HL-60 (cell line): ENCODE results near the gene FRMPD4.

Source experiments
- DNase-seq, 2 experiments: peaks; one replicate each; pipeline ENCODE4 v3.0.0-alpha.2; 2010 to 2020; ENCODE audit warnings: low read depth in 1 of 2, low spot score in 1 of 2
- H3K27ac ChIP-seq: fragments of 250-450 bp; sonication (Bioruptor Pico); replicated peaks from 2 replicates; pipeline ENCODE4 v1.5.1; 2020; ENCODE audit warnings: mild to moderate bottlenecking, moderate library complexity
- H3K27me3 ChIP-seq: fragments of 250-450 bp; sonication (Bioruptor Pico); 2 replicates; pipeline ENCODE4 v1.5.1; 2021; ENCODE audit warnings: mild to moderate bottlenecking, moderate library complexity; ENCODE audit not compliant: insufficient read depth, poor library complexity, severe bottlenecking
- H3K4me3 ChIP-seq: replicated peaks from 2 replicates; pipeline ENCODE4 v1.5.1; 2011; ENCODE audit warnings: mild to moderate bottlenecking, control low read depth, low read length; ENCODE audit not compliant: insufficient read depth
- GABPA ChIP-seq: IDR thresholded peaks from 2 replicates; pipeline ENCODE4 v1.6.1; 2012; ENCODE audit warnings: low read depth
- POLR2AphosphoS5 ChIP-seq: IDR thresholded peaks from 2 replicates; pipeline ENCODE4 v1.6.1; 2012; ENCODE audit warnings: low read depth
- SPI1 ChIP-seq: IDR thresholded peaks from 2 replicates; pipeline ENCODE4 v1.6.1; 2012; ENCODE audit warnings: low read depth, mild to moderate bottlenecking, borderline replicate concordance
- TF ChIP-seq, protein P1 (sequence below): IDR thresholded peaks from 2 replicates; pipeline ENCODE4 v1.6.1; 2012; ENCODE audit warnings: low read depth; ENCODE audit not compliant: insufficient replicate concordance
- TF ChIP-seq, protein P2 (sequence below): IDR thresholded peaks from one replicate; pipeline ENCODE4 v1.5.1; 2011; ENCODE audit warnings: low read length, control low read depth, inconsistent platforms; ENCODE audit not compliant: insufficient read depth

FRMPD4 gene

DNA sequence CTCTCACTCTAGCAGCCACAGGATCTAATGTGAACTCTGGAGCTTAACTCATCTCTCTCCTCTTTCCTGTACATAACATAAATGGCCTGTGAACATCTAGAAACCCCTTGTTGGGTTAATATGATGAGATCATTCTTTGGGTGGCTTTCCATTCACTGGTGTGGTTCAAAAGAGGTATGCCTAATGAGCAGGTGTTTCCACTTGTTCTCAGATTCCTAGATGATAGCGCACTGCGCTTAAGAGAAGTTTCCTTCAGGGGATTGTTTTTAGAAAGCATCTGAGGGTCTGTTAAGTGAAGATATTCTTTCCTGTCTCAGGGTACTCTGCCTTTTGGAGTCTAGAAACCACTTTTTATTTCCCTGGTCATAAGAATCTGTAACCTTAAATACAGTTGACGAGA is 32.5 kb downstream of the FRMPD4 start:
- Histone ChIP-seq H3K4me3 (no peak overlapping the region), H3K27me3 (no peaks in the 10 kb centered on the region), H3K27ac (no peak overlapping the region)
- no peak for TF ChIP-seq SPI1
- no peak for TF ChIP-seq GABPA
- TF ChIP-seq, protein P1, sequence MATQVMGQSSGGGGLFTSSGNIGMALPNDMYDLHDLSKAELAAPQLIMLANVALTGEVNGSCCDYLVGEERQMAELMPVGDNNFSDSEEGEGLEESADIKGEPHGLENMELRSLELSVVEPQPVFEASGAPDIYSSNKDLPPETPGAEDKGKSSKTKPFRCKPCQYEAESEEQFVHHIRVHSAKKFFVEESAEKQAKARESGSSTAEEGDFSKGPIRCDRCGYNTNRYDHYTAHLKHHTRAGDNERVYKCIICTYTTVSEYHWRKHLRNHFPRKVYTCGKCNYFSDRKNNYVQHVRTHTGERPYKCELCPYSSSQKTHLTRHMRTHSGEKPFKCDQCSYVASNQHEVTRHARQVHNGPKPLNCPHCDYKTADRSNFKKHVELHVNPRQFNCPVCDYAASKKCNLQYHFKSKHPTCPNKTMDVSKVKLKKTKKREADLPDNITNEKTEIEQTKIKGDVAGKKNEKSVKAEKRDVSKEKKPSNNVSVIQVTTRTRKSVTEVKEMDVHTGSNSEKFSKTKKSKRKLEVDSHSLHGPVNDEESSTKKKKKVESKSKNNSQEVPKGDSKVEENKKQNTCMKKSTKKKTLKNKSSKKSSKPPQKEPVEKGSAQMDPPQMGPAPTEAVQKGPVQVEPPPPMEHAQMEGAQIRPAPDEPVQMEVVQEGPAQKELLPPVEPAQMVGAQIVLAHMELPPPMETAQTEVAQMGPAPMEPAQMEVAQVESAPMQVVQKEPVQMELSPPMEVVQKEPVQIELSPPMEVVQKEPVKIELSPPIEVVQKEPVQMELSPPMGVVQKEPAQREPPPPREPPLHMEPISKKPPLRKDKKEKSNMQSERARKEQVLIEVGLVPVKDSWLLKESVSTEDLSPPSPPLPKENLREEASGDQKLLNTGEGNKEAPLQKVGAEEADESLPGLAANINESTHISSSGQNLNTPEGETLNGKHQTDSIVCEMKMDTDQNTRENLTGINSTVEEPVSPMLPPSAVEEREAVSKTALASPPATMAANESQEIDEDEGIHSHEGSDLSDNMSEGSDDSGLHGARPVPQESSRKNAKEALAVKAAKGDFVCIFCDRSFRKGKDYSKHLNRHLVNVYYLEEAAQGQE: no peak
- TF ChIP-seq, protein P2, sequence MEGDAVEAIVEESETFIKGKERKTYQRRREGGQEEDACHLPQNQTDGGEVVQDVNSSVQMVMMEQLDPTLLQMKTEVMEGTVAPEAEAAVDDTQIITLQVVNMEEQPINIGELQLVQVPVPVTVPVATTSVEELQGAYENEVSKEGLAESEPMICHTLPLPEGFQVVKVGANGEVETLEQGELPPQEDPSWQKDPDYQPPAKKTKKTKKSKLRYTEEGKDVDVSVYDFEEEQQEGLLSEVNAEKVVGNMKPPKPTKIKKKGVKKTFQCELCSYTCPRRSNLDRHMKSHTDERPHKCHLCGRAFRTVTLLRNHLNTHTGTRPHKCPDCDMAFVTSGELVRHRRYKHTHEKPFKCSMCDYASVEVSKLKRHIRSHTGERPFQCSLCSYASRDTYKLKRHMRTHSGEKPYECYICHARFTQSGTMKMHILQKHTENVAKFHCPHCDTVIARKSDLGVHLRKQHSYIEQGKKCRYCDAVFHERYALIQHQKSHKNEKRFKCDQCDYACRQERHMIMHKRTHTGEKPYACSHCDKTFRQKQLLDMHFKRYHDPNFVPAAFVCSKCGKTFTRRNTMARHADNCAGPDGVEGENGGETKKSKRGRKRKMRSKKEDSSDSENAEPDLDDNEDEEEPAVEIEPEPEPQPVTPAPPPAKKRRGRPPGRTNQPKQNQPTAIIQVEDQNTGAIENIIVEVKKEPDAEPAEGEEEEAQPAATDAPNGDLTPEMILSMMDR: no peak
- TF ChIP-seq POLR2AphosphoS5: no peak
- DNase-seq: no peak

DNA sequence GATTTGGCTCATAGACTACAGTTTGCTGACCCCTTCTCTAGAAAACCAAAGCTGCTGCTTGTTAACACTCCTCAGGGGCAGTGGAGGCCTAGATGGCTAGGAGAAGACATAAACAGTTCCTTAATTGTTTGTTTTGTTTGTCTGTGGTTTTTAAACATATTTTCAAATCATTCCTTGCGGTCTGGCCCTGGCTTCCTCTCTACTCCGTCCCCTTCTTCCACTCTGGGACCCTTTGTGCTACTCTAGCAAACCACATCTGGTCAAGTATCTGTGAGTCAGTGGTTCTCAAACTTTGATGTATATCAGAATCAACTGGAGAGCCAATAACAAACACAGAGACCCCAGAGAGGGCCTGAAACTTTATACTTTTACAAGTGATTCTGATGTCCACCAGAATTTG is 36.1 kb downstream of the FRMPD4 start:
- no peak overlapping the region for H3K27ac ChIP-seq
- no peaks in the 10 kb centered on the region for H3K27me3 ChIP-seq
- no peak for DNase-seq
- TF ChIP-seq SPI1 (no peak), GABPA (no peak), POLR2AphosphoS5 (no peak)
- TF ChIP-seq, protein P1: no peak
- TF ChIP-seq, protein P2: no peak
- no peak overlapping the region for H3K4me3 ChIP-seq

DNA sequence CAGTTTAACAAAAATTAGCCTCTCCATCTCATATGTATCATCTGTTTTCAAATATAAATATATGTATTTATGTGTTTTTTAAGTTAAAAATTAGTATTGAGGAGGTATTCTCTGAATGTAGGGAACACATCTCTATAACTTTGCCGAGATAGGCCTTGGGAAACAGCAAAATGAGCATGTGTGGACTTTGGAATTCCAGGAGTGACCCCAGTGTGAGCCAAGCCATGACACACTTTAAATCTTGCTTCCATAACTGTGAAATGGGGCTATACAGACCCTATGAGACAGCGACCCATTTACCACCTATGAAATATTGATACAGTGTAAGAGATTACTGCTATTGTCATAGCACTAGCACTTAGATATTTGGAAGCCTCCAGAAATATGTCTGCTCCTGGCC is 58.8 kb downstream of the FRMPD4 start:
- H3K27me3 ChIP-seq: peaks cover 3% of the 10 kb centered on the region
- TF ChIP-seq, protein P1: no peak
- TF ChIP-seq POLR2AphosphoS5: no peak
- TF ChIP-seq SPI1: no peak
- TF ChIP-seq, protein P2: no peak
- no peak for TF ChIP-seq GABPA
- no peak overlapping the region for H3K4me3 ChIP-seq
- no peak for DNase-seq
- H3K27ac ChIP-seq: no peak overlapping the region
